Stimulated activated CD8-positive, alpha-beta memory T cell treated with anti-CD3 and anti-CD28 coated beads, Interleukin-2, amount 100 ng/mL, for 48 hours (primary cell): ENCODE measurements around the gene PSRC1.

Experiments
- DNase-seq, 2 donors: peaks; one replicate each; pipeline ENCODE4 v3.0.0-alpha.2; 2020; ENCODE audit warnings: low read depth in 2 of 2

The PSRC1 gene

GRCh38 chr1:109272021-109272799 is 10.7 kb downstream of the PSRC1 start:
- DNase-seq, result no peak

- no peak for DNase-seq
Observed at GRCh38 chr1:109271458-109271857, 11.5 kb downstream of the PSRC1 start.

- no peak for DNase-seq
Observed at GRCh38 chr1:109270623-109271317, 12.2 kb downstream of the PSRC1 start.

GRCh38 chr1:109269981-109270622 is 12.8 kb downstream of the PSRC1 start:
- no peak for DNase-seq

- no peak for DNase-seq
Observed at GRCh38 chr1:109269212-109269980, 13.5 kb downstream of the PSRC1 start.

- no peak for DNase-seq
Observed at GRCh38 chr1:109268431-109269211, 14.3 kb downstream of the PSRC1 start.

GRCh38 chr1:109267743-109268300 is 15.1 kb downstream of the PSRC1 start:
- DNase-seq, result no peak

- DNase-seq, result no peak
Observed at GRCh38 chr1:109266965-109267364, 16.0 kb downstream of the PSRC1 start.

- DNase-seq, result no peak
Observed at GRCh38 chr1:109265741-109266330, 17.1 kb downstream of the PSRC1 start.

- no peak for DNase-seq
Observed at GRCh38 chr1:109265016-109265415, 17.9 kb downstream of the PSRC1 start.

GRCh38 chr1:109264379-109264755 is 18.6 kb downstream of the PSRC1 start:
- no peak for DNase-seq

GRCh38 chr1:109263597-109264378 is 19.2 kb downstream of the PSRC1 start:
- DNase-seq, result peak; percentile 76 to 78

- no peak for DNase-seq
Observed at GRCh38 chr1:109263234-109263596, 19.7 kb downstream of the PSRC1 start.

- DNase-seq, result no peak
Observed at GRCh38 chr1:109262231-109263055, 20.5 kb downstream of the PSRC1 start.

GRCh38 chr1:109261578-109261977 is 21.4 kb downstream of the PSRC1 start:
- no peak for DNase-seq

- DNase-seq, result no peak
Observed at GRCh38 chr1:109261006-109261405, 21.9 kb downstream of the PSRC1 start.

- DNase-seq, result no peak
Observed at GRCh38 chr1:109259674-109260557, 23.0 kb downstream of the PSRC1 start.
